HCT116 (cell line): Measurements from ENCODE around the gene C12orf57. TPM values are rescaled to one million over a fixed set of nuclear protein-coding genes. Genes with fewer than 3 reads are reported as not detected.

ENCODE experiments used
- ATAC-seq: fragments of 200-7000 bp; cut with Tn5 transposase; 2 replicates; pipeline ENCODE4 v1.9.1; 2020; ENCODE audit warnings: mild to moderate bottlenecking, moderate library complexity
- BruUV-seq: library from RNA; stranded (reverse); fragments of 400-500 nt; replicated peaks from 2 replicates; lab custom pipeline; 2021; lab: Mats Ljungman, UMichigan
- CTCF ChIA-PET: fragments of 300-600 bp; sonication (Branson Sonifier 250); formaldehyde crosslinking; loops from one replicate; lab custom pipeline; 2021; ENCODE audit warnings: antibody characterized with exemption; lab: Charles Lee
- POLR2A ChIA-PET: fragments of 300-600, 350-600 bp; sonication (Branson Sonifier 250); formaldehyde crosslinking; loops from one replicate; lab custom pipeline; 2021; ENCODE audit warnings: antibody characterized with exemption; lab: Charles Lee
- RAD21 ChIA-PET, 2 experiments: fragments of 300-600 bp; sonication (Branson Sonifier 250); formaldehyde crosslinking; loops; one replicate each; lab custom pipeline; 2023; ENCODE audit warnings: low total read pairs in 2 of 2; ENCODE audit not compliant: uncharacterized antibody in 2 of 2, unreplicated experiment in 2 of 2, low non-redundant PET in 1 of 2; lab: Charles Lee
- DNase-seq: peaks from one replicate; pipeline ENCODE4 v3.0.0-alpha.2; 2010; ENCODE audit warnings: low read depth, low spot score
- H2AFZ ChIP-seq: fragments of 200-600 bp; shearing (Covaris generic), sonication (generic); 2 replicates; pipeline ENCODE4 v1.6.1; 2017; ENCODE audit warnings: low read depth, mixed run types, mixed read lengths, antibody characterized with exemption, low read length; ENCODE audit not compliant: poor library complexity, severe bottlenecking
- H3K27ac ChIP-seq: 2 replicates; pipeline ENCODE4 v1.5.1; 2012; ENCODE audit warnings: low read depth, low read length
- H3K27me3 ChIP-seq: fragments of 200-600 bp; sonication (generic); 2 replicates; pipeline ENCODE4 v1.6.1; 2016; ENCODE audit warnings: mixed run types, low read length, mixed read lengths; ENCODE audit not compliant: insufficient read depth
- H3K36me3 ChIP-seq, 2 experiments: fragments of 200-500 bp in 1 of 2; fragments of 200-600 bp in 1 of 2; sonication (Bioruptor generic) in 1 of 2; sonication (generic) in 1 of 2; 2 replicates each; pipeline versions ENCODE4 v1.5.1 to v1.6.1; 2014 to 2016; ENCODE audit warnings: low read length in 2 of 2, inconsistent platforms in 1 of 2, mixed read lengths in 1 of 2, mixed run types in 1 of 2; ENCODE audit not compliant: insufficient read depth in 2 of 2, control insufficient read depth in 1 of 2
- H3K4me1 ChIP-seq, 2 experiments: fragments of 200-600 bp in 1 of 2; sonication (generic) in 1 of 2; 2 replicates each; pipeline versions ENCODE4 v1.5.1 to v1.6.1; 2012 to 2017; ENCODE audit warnings: low read length in 2 of 2, inconsistent platforms in 1 of 2, mild to moderate bottlenecking in 1 of 2, mixed read lengths in 1 of 2, mixed run types in 1 of 2, moderate library complexity in 1 of 2; ENCODE audit not compliant: insufficient read depth in 2 of 2, control insufficient read depth in 1 of 2
- H3K4me2 ChIP-seq: fragments of 200-600 bp; sonication (generic); 2 replicates; pipeline ENCODE4 v1.6.1; 2017; ENCODE audit warnings: mixed run types, low read length, mixed read lengths
- H3K4me3 ChIP-seq, 2 experiments: fragments of 200-600 bp in 1 of 2; sonication (generic) in 1 of 2; replicated peaks in 1 of 2; 2 replicates each; pipeline ENCODE4 v1.5.1; 2011 to 2016; ENCODE audit warnings: low read length in 2 of 2, control low read depth in 1 of 2, low read depth in 1 of 2, mild to moderate bottlenecking in 1 of 2, mixed read lengths in 1 of 2, mixed run types in 1 of 2
- H3K79me2 ChIP-seq: fragments of 200-600 bp; sonication (generic); 2 replicates; pipeline ENCODE4 v1.6.1; 2017; ENCODE audit warnings: mild to moderate bottlenecking, mixed run types, low read length, moderate library complexity, mixed read lengths; ENCODE audit not compliant: insufficient read depth
- H3K9ac ChIP-seq: fragments of 200-600 bp; sonication (generic); 2 replicates; pipeline ENCODE4 v1.6.1; 2016; ENCODE audit warnings: low read length, mixed read lengths
- H3K9me2 ChIP-seq: fragments of 200-600 bp; sonication (generic), shearing (Covaris generic); 2 replicates; pipeline ENCODE4 v1.6.1; 2017; ENCODE audit warnings: mixed run types, mild to moderate bottlenecking, moderate library complexity; ENCODE audit not compliant: insufficient read depth
- H3K9me3 ChIP-seq, 2 experiments: fragments of 200-500 bp in 1 of 2; fragments of 200-600 bp in 1 of 2; sonication (Bioruptor generic) in 1 of 2; sonication (generic) in 1 of 2; 2 replicates each; pipeline ENCODE4 v1.6.1; 2014 to 2017; ENCODE audit warnings: low read length in 2 of 2, mixed read lengths in 2 of 2, inconsistent platforms in 1 of 2, low read depth in 1 of 2, mild to moderate bottlenecking in 1 of 2, mixed run types in 1 of 2, moderate library complexity in 1 of 2; ENCODE audit not compliant: control insufficient read depth in 1 of 2, insufficient read depth in 1 of 2
- H4K20me1 ChIP-seq: fragments of 200-600 bp; sonication (generic), shearing (Covaris generic); 2 replicates; pipeline ENCODE4 v1.6.1; 2017; ENCODE audit warnings: mixed run types, mild to moderate bottlenecking, moderate library complexity; ENCODE audit not compliant: insufficient read depth
- CBX3 ChIP-seq: IDR thresholded peaks from 2 replicates; pipeline ENCODE4 v1.6.1; 2012; ENCODE audit warnings: low read depth
- CTCF ChIP-seq, 3 experiments: fragments of 200-600 bp in 1 of 3; sonication (generic) in 1 of 3; IDR thresholded peaks in 2 of 3; conservative IDR thresholded peaks in 1 of 3; 2 replicates each; pipeline ENCODE4 v1.5.1; 2012 to 2017; ENCODE audit warnings: low read depth in 2 of 3, low read length in 2 of 3, antibody characterized with exemption in 1 of 3, borderline replicate concordance in 1 of 3, control low read depth in 1 of 3, mild to moderate bottlenecking in 1 of 3, mixed read lengths in 1 of 3, mixed run types in 1 of 3, moderate library complexity in 1 of 3; ENCODE audit not compliant: insufficient read depth in 1 of 3
- EGR1 ChIP-seq: IDR thresholded peaks from 2 replicates; pipeline ENCODE4 v1.6.1; 2012; ENCODE audit warnings: low read depth
- EZH2 ChIP-seq: fragments of 200-600 bp; sonication (generic); IDR thresholded peaks from 2 replicates; pipeline ENCODE4 v1.6.1; 2017; ENCODE audit warnings: antibody characterized with exemption, mixed run types
- EZH2phosphoT487 ChIP-seq: fragments of 200-600 bp; IDR thresholded peaks from 2 replicates; pipeline ENCODE4 v1.6.1; 2018; ENCODE audit warnings: antibody characterized with exemption, borderline replicate concordance
- POLR2A ChIP-seq: IDR thresholded peaks from 2 replicates; pipeline ENCODE4 v1.7.0; 2011; ENCODE audit warnings: borderline replicate concordance; ENCODE audit not compliant: insufficient read depth, insufficient read length; ENCODE audit errors: extremely low read depth
- POLR2AphosphoS5 ChIP-seq: IDR thresholded peaks from 2 replicates; pipeline ENCODE4 v1.6.1; 2011; ENCODE audit warnings: mild to moderate bottlenecking, low read depth, low read length, moderate library complexity
- SIN3A ChIP-seq: IDR thresholded peaks from 2 replicates; pipeline ENCODE4 v1.6.1; 2012; ENCODE audit warnings: low read depth
- SP1 ChIP-seq: IDR thresholded peaks from 2 replicates; pipeline ENCODE4 v1.6.1; 2012; ENCODE audit warnings: low read depth
- SRF ChIP-seq: IDR thresholded peaks from 2 replicates; pipeline ENCODE4 v1.6.1; 2012; ENCODE audit warnings: low read depth
- TCF7L2 ChIP-seq: IDR thresholded peaks from 2 replicates; pipeline ENCODE4 v1.7.0; 2011; ENCODE audit warnings: borderline replicate concordance, inconsistent platforms; ENCODE audit not compliant: insufficient read depth, insufficient read length; ENCODE audit errors: extremely low read depth
- YY1 ChIP-seq: IDR thresholded peaks from 2 replicates; pipeline ENCODE4 v1.6.1; 2011; ENCODE audit warnings: low read length, low read depth, moderate library complexity, mild to moderate bottlenecking; ENCODE audit not compliant: insufficient replicate concordance; ENCODE audit errors: extremely low read depth
- ZFX ChIP-seq: fragments of 450-650 bp; IDR thresholded peaks from 2 replicates; pipeline ENCODE4 v1.6.1; 2017
- intact Hi-C: fragments of 100-400 bp; cut with micrococcal nuclease; formaldehyde crosslinking; loops from 2 replicates; pipeline ENCODE4 v1.10.0; 2022
- total RNA-seq: library from RNA; stranded (reverse); gene quantifications from one replicate; pipeline ENCODE4 v1.2.1, GENCODE V29; 2021; ENCODE audit not compliant: unreplicated experiment

Gene C12orf57
- total RNA-seq, 1 experiment from 2014 or later, result 202 TPM

- H3K36me3 ChIP-seq, result no peaks in the 10 kb centered on the region; a peak in 1 of 4 replicates
- ATAC-seq (peak; percentile 77), DNase-seq (peak; percentile 96)
- H3K27ac ChIP-seq, result peak overlapping the region; percentile 99
- no peak for TF ChIP-seq CBX3
- peak; percentile 74; the same call in 1 of the 2 replicates for TF ChIP-seq ZFX
- TF ChIP-seq TCF7L2, result peak; percentile 33
- no peak for TF ChIP-seq EZH2phosphoT487
- TF ChIP-seq SP1, result no peak
- TF ChIP-seq SIN3A, result no peak
- peak; percentile 22 for TF ChIP-seq YY1
- peak; percentile 96 for TF ChIP-seq POLR2AphosphoS5
- TF ChIP-seq EZH2, result no peak
- TF ChIP-seq SRF, result no peak
- TF ChIP-seq EGR1, result no peak
- TF ChIP-seq POLR2A, result peak; percentile 95
- TF ChIP-seq CTCF (IDR thresholded peaks at IDR 0.05 in 2 of 3, conservative IDR thresholded peaks at IDR 0.05 in 1 of 3; ENCODE audit: borderline replicate concordance in 1 of 3, insufficient read depth in 1 of 3, low read depth in 2 of 3, low read length in 2 of 3), result no peak
- H3K4me2 ChIP-seq, result peak overlapping the region; percentile 92
- RAD21 ChIA-PET, result interaction anchor here (0.9 to 2.8 kb wide), 9 partner anchors 16 to 198 kb away, joined by 3 to 22 read pairs (median 4); partner anchors contain the start of gene C1RL (in 2 of the 2)
- CTCF ChIA-PET, result interaction anchor here (0.6 to 6.1 kb wide), 12 partner anchors 8 to 199 kb away, joined by 3 to 101 read pairs (median 7); partner anchors contain the start of genes C1RL, LPCAT3 and SPSB2
- H3K4me3 ChIP-seq, result peak overlapping the region; percentile 71 to 78
- H3K79me2 ChIP-seq, result peaks cover 16% of the 10 kb centered on the region
- no peaks in the 10 kb centered on the region for H4K20me1 ChIP-seq
- POLR2A ChIA-PET, result interaction anchor here (0.6 to 7.7 kb wide), 18 partner anchors 9 to 691 kb away, joined by 3 to 269 read pairs (median 8); partner anchors contain the start of genes ATN1, C1RL, CDCA3 and SPSB2
- H3K9me2 ChIP-seq, result no peaks in the 10 kb centered on the region
- no TSS peak for BruUV-seq
- H3K4me1 ChIP-seq, result peaks cover 29 to 76% of the 10 kb centered on the region in 2 experiments
- no peaks in the 10 kb centered on the region for H3K27me3 ChIP-seq
- H2AFZ ChIP-seq, result no peak overlapping the region
- intact Hi-C loops, result loop anchor here (1.0 to 10.0 kb wide), 3 partner anchors 15 to 691 kb away; no protein-coding TSS in a partner anchor
- peak overlapping the region; percentile 88 for H3K9ac ChIP-seq
- H3K9me3 ChIP-seq, result no peaks in the 10 kb centered on the region
These were observed 2.5 kb downstream of the C12orf57 start for GRCh38 chr12:6946033-6946919.
